ENCODE results near the gene MICAL2. TPM values are rescaled to one million over a fixed set of nuclear protein-coding genes. Genes with fewer than 3 reads are reported as not detected.

The MICAL2 gene
- total RNA-seq, 2 donors from 2014 or later, result 194 TPM

GRCh38 chr11:12161603-12162350 is 51.4 kb downstream of the MICAL2 start:
- no peak for DNase-seq
- H3K9ac ChIP-seq (ENCODE audit: low read depth in 2 of 2, low read length in 2 of 2), result peak overlapping the region in 1 of 2 donors; percentile 72
- H3K27me3 ChIP-seq, result no peaks in the 10 kb centered on the region
- no peaks in the 10 kb centered on the region for H3K36me3 ChIP-seq
- peaks cover 46% of the 10 kb centered on the region for H3K4me1 ChIP-seq
- no peaks in the 10 kb centered on the region for H3K9me3 ChIP-seq
- peak overlapping the region; percentile 85 for H3K27ac ChIP-seq
- no peak overlapping the region for H3K4me3 ChIP-seq
- intact Hi-C loops (cut with DNase I), result no loop called here
- TF ChIP-seq CTCF (IDR thresholded peaks at IDR 0.05), result no peak

GRCh38 chr11:12162652-12163051 is 52.3 kb downstream of the MICAL2 start:
- Histone ChIP-seq H3K36me3 (no peaks in the 10 kb centered on the region), H3K4me3 (no peak overlapping the region), H3K9me3 (no peaks in the 10 kb centered on the region), H3K27me3 (no peaks in the 10 kb centered on the region), H3K27ac (peak overlapping the region; percentile 85), H3K9ac (ENCODE audit: low read depth in 2 of 2, low read length in 2 of 2) (peak overlapping the region in 1 of 2 donors; percentile 72), H3K4me1 (peaks cover 51% of the 10 kb centered on the region)
- no peak for TF ChIP-seq CTCF (IDR thresholded peaks at IDR 0.05)
- no peak for DNase-seq
- intact Hi-C loops (cut with DNase I), result no loop called here

GRCh38 chr11:12163181-12163941 is 53.0 kb downstream of the MICAL2 start:
- Histone ChIP-seq H3K9me3 (no peaks in the 10 kb centered on the region), H3K36me3 (no peaks in the 10 kb centered on the region), H3K9ac (ENCODE audit: low read depth in 2 of 2, low read length in 2 of 2) (peak overlapping the region; percentile 4 to 72), H3K4me1 (peaks cover 51% of the 10 kb centered on the region), H3K4me3 (no peak overlapping the region), H3K27ac (peak overlapping the region; percentile 85), H3K27me3 (no peaks in the 10 kb centered on the region)
- intact Hi-C loops (cut with DNase I), result no loop called here
- TF ChIP-seq CTCF (IDR thresholded peaks at IDR 0.05), result no peak
- DNase-seq, result peak; percentile 78

GRCh38 chr11:12164061-12165014 is 53.9 kb downstream of the MICAL2 start:
- DNase-seq, result no peak
- Histone ChIP-seq H3K27me3 (no peaks in the 10 kb centered on the region), H3K4me3 (no peak overlapping the region), H3K36me3 (no peaks in the 10 kb centered on the region), H3K4me1 (peaks cover 51% of the 10 kb centered on the region), H3K9me3 (no peaks in the 10 kb centered on the region), H3K9ac (ENCODE audit: low read depth in 2 of 2, low read length in 2 of 2) (peak overlapping the region in 1 of 2 donors; percentile 72), H3K27ac (peak overlapping the region; percentile 85)
- intact Hi-C loops (cut with DNase I), result no loop called here
- TF ChIP-seq CTCF (IDR thresholded peaks at IDR 0.05), result no peak
